ENCODE data around the gene WDR31.

- TF ChIP-seq TAF1 (IDR thresholded peaks at IDR 0.05; ENCODE audit: low read depth) (no peak), USF1 (IDR thresholded peaks at IDR 0.05) (no peak), NFIC (IDR thresholded peaks at IDR 0.05) (peak; percentile 82), EP300 (IDR thresholded peaks at IDR 0.05; ENCODE audit: borderline replicate concordance) (peak; percentile 36; the same call in 1 of the 2 replicates), REST (IDR thresholded peaks at IDR 0.05; ENCODE audit: low read depth) (no peak), MAX (IDR thresholded peaks at IDR 0.05) (peak; percentile 46; the same call in 1 of the 2 replicates), TCF12 (IDR thresholded peaks at IDR 0.05; ENCODE audit: low read depth) (no peak), YY1 (IDR thresholded peaks at IDR 0.05; ENCODE audit: low read depth) (no peak), CEBPB (IDR thresholded peaks at IDR 0.05) (no peak)
Measured at GRCh38 chr9:113341712-113342410, 1.8 kb upstream of the WDR31 start.
